Amygdala (tissue), 56 donors: ENCODE data around the gene ABHD1.
"Not testable (repeated sequence)": the region's sequence is repeated elsewhere in the genome, so short reads cannot be mapped to it uniquely, and the experiment has no call there.

Experiments used
- DNase-seq, 56 donors: peaks; one replicate each; lab custom pipeline; 2025; lab: John Stamatoyannopoulos, UW

The ABHD1 gene

GRCh38 chr2:27102329-27102728, 21.3 kb upstream of the ABHD1 start:
- DNase-seq = no peak

- DNase-seq = no peak
These were observed 17.6 kb upstream of the ABHD1 start for GRCh38 chr2:27105981-27106380.

DNA sequence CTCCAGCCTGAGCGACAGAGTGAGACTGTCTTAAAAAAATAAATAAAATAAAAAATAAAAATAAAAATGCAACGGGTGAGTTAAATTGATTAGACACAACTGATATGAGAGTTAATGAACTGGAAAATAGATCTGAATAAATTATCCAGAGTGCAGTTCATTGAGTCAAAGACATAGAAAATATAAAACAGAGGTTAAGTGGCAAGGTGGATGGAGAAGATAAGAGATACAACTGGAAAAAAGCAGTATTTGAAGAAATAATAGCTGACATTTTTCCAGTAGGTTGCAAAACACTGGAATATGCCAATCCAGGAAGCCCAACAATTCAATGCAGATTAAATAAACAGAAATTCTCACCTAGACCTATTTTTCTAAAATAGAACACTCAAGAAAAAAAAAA, 15.4 kb upstream of the ABHD1 start:
- DNase-seq = no peak

- no peak for DNase-seq
These were observed 14.5 kb upstream of the ABHD1 start for GRCh38 chr2:27109083-27109482.

GRCh38 chr2:27110603-27111352, 12.8 kb upstream of the ABHD1 start:
- DNase-seq = not testable (repeated sequence)

DNA sequence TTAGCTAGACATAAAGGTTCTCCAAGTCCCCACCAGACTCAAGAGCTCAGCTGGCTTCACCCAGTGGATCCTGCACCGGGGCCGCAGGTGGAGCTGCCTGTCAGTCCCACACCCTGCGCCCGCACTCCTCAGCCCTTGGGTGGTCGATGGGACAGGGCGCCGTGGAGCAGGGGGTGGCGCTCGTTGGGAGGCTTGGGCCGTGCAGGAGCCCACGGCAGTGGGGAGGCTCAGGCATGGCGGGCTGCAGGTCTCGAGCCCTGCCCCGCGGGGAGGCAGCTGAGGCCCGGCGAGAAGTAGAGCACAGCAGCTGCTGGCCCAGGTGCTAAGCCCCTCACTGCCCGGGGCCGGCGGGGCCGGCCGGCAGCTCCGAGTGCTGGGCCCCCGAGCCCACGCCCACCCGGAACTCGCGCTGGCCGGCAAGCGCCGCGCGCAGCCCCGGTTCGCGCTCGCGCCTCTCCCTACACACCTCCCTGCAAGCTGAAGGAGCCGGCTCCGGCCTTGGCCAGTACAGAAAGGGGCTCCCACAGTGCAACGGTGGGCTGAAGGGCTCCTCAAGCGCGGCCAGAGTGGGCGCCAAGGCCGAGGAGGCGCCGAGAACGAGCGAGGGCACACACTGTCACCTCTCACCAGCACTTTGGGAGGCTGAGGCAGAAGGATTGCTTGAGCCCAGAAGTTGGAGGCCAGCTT, 12.1 kb upstream of the ABHD1 start:
- not testable (repeated sequence) for DNase-seq

DNA sequence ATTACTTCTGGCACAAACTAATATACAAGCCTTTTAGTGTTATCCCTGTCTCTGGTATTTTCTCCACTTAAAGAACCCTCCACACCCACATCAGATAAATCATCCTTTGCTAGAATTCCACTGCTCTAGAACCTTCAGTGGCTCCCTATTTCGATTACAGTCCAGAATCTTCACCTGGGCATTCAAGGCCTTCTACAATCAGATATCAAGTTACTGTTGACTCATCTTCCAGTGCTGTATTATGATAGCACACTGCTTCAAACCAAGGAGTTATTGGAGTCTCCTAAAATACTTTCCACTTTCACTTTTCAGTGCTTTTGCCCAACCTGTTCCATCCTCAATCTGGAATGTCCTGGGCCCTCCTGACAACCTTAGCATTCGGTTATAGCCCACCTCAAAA, 8.1 kb upstream of the ABHD1 start:
- DNase-seq = no peak

DNA sequence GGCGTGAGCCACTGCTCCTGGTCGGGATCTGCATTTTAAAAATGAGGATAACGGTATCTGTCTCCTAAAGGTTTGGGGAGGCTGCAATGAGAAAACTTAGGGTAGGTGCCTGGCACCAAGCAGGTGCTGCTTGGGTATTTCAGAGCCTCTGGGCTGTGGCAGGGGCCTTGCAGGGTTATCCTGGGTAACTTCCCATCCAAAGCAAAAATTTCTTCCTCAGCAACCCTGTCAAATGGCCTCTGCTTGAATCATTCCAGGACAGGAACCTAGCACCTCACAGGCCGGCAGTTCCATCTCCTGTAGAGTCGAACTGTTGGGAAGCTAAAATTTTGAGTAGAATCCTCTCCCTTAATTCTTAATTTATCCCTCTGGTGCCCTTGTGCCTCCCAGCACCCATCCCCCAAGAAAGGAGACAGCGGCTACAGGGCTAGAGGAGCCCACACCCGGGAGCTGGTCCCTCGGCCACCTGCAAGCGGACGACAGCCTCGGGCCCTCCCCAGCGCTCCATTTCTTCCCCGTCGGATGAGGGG, 5.6 kb upstream of the ABHD1 start:
- no peak for DNase-seq

- DNase-seq = peak in 8 of 56 donors; percentile 6 to 42 (median 15)
These were observed 4.9 kb upstream of the ABHD1 start, which contains the start of gene CGREF1 for GRCh38 chr2:27118525-27119329. TSS of gene CGREF1 (minus strand) at chr2:27119128. CDS start at chr2:27104366, 14,762 bp downstream.

GRCh38 chr2:27119330-27119670, 4.3 kb upstream of the ABHD1 start:
- not testable (repeated sequence) for DNase-seq

DNA sequence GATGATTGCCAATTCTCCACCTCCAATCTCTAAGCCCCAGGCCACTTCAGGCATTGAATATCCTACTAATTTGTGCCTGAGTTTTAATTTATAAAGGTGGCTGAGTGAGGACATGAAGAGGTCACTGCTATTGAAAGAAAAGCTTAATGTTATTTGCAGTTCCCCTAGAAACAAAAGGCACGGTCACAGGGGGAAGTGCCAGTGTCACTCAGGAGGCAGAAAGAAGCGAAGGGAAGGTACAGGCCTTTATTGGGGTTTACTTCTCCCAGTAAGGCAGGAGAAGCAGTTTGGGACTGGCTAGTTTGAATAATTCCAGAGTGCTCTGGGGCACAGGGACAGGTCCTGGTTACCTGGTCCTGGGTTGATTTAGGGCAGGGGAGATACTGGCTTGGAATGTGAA, 1.7 kb upstream of the ABHD1 start:
- no peak for DNase-seq

- no peak for DNase-seq
These were observed 824 bp upstream of the ABHD1 start for GRCh38 chr2:27122791-27123190.

- no peak for DNase-seq
These were observed 1.5 kb downstream of the ABHD1 start for GRCh38 chr2:27125104-27125503.

- DNase-seq = no peak
These were observed 2.7 kb downstream of the ABHD1 start for GRCh38 chr2:27126252-27126710.

- no peak for DNase-seq
These were observed 4.5 kb downstream of the ABHD1 start for GRCh38 chr2:27127883-27128667.

- DNase-seq = no peak
These were observed 5.3 kb downstream of the ABHD1 start for GRCh38 chr2:27128668-27129571.

GRCh38 chr2:27130396-27130795, 6.8 kb downstream of the ABHD1 start:
- no peak for DNase-seq

- no peak for DNase-seq
These were observed 7.8 kb downstream of the ABHD1 start for GRCh38 chr2:27131429-27131828.
